Thyroid gland (tissue), 4 donors: ENCODE data around the gene RAE1.

Source experiments
- CTCF ChIP-seq, 6 experiments: fragments of 200-600 bp in 3 of 6; fragments of 450-650 bp in 3 of 6; sonication (generic) in 3 of 6; IDR thresholded peaks; one replicate each; pipeline ENCODE4 v1.5.1; 2016 to 2019; ENCODE audit warnings: antibody characterized with exemption in 6 of 6, mild to moderate bottlenecking in 2 of 6, inconsistent platforms in 1 of 6, moderate library complexity in 1 of 6
- POLR2A ChIP-seq, 2 donors: fragments of 450-650 bp; IDR thresholded peaks; one replicate each; pipeline ENCODE4 v1.6.1; 2017; ENCODE audit warnings: antibody characterized with exemption in 2 of 2, mild to moderate bottlenecking in 2 of 2, moderate library complexity in 1 of 2

GRCh38 chr20:57413986-57414385 lies 62.9 kb downstream of the RAE1 start:
- no peak for TF ChIP-seq CTCF (IDR thresholded peaks at IDR 0.05)
- TF ChIP-seq POLR2A (IDR thresholded peaks at IDR 0.05): no peak
